ENCODE data around the gene PAK1. TPM values are rescaled to one million over a fixed set of nuclear protein-coding genes. Genes with fewer than 3 reads are reported as not detected.

PAK1 gene
- total and polyA plus RNA-seq, 2 of the 8 experiments (the other 6 are each of a cell fraction or from before 2014, with no cell fraction given): 87.7 to 151 TPM

DNA sequence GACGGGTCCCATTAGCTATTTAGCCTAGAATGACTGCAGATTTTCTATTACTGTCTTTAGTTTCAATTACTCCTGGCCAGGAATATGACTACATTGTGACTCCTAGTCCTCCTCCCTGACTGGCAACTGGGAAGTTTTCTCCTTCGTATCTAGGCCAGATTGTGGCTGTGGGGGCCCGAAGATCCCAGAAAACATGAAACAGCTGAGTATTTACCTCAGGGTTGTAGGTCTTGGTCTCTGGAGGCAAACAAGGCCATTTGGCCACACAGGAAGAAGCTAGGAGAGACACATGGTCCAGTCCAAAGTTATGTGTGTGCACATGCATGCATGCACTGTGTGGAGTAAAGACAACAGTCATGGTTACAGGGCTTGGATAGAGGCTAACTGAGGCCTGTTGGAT lies 162.2 kb downstream of the PAK1 start (continued):
- TF ChIP-seq RAD21 (IDR thresholded peaks at IDR 0.05 in 1 of 2, conservative IDR thresholded peaks at IDR 0.05 in 1 of 2; ENCODE audit: low read depth in 2 of 2, low read length in 2 of 2): no peak
- no peak for TF ChIP-seq BACH1 (IDR thresholded peaks at IDR 0.05; ENCODE audit: low read length)
